ENCODE results near the gene EGLN2.
"Not testable (repeated sequence)": the region's sequence is repeated elsewhere in the genome, so short reads cannot be mapped to it uniquely, and the experiment has no call there.

Gene EGLN2

DNA sequence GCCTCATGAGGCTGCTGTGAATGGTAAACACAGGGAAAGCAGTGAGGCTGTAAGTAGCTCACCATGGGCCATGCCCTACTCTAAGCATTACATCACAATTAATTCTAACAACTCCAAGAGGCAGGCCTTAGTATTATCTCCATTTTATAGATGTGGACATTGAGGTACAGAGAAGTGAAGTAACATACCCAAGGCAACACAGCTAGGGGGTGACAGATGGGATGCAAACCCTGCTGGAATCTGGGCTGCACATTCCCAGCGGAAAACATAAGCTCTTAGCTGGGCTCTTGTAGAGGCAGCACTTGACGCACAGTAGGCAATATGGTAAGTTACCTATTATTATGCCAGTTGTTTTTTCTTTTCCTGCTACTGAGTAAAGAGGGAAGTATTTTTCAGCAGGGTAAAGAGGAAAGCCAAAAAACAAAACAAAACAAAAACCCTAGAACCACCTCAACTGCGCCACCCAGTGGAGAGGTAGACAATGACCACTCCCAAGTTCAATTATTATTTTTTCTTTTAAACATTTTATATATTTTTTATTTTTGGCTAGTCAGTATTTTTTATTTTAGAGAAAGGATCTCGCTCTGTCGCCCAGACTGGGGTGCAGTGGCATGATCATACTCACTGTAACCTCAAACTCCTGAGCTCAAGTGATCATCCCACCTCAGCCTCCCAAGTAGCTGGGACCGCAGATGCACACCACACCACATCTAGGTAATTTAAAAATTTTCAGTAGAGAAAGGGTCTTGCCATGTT is 20.7 kb downstream of the EGLN2 start:
- DNase-seq, result not testable (repeated sequence)

GRCh38 chr19:40822161-40822560 is 23.2 kb downstream of the EGLN2 start:
- DNase-seq, result no peak

- not testable (repeated sequence) for DNase-seq
Measured at GRCh38 chr19:40822704-40823553, 23.9 kb downstream of the EGLN2 start.

- not testable (repeated sequence) for DNase-seq
Measured at GRCh38 chr19:40824916-40825315, 25.9 kb downstream of the EGLN2 start.

DNA sequence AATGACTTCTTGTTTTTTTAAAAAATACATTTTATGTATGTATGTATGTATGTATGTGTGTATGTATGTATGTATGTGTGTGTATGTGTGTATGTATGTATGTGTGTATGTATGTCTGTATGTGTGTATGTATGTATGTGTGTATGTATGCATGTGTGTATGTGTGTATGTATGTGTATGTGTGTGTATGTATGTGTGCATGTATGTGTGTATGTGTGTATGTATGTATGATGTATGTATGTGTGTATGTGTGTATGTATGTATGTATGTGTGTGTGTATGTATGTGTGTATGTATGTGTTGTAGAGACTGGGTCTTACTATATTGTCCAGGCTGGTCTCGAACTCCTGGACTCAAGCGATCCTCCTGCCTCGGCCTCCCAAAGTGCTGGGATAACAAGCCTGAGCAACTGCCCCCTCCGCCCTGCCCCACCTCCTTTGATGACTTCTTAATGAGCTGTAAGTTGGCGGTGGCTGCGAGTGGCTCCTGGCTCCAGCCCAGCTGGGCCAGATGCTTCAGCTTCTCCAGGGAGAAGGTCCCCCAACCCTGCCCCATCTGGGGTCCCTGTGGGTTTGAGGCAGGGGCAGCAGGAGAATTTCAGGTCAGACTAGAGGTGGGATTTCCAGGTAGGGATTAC is 26.6 kb downstream of the EGLN2 start:
- not testable (repeated sequence) for DNase-seq

- not testable (repeated sequence) for DNase-seq
Measured at GRCh38 chr19:40826312-40826698, 27.3 kb downstream of the EGLN2 start.

GRCh38 chr19:40826699-40827385 is 27.9 kb downstream of the EGLN2 start:
- DNase-seq, result not testable (repeated sequence)

- no peak for DNase-seq
Measured at GRCh38 chr19:40827386-40828247, 28.6 kb downstream of the EGLN2 start.

- DNase-seq, result no peak
Measured at GRCh38 chr19:40829205-40829604, 30.2 kb downstream of the EGLN2 start.

GRCh38 chr19:40830741-40831140 is 31.8 kb downstream of the EGLN2 start:
- DNase-seq, result not testable (repeated sequence)

- DNase-seq, result no peak
Measured at GRCh38 chr19:40831502-40832430, 32.8 kb downstream of the EGLN2 start.

GRCh38 chr19:40832431-40832790 is 33.4 kb downstream of the EGLN2 start:
- not testable (repeated sequence) for DNase-seq

DNA sequence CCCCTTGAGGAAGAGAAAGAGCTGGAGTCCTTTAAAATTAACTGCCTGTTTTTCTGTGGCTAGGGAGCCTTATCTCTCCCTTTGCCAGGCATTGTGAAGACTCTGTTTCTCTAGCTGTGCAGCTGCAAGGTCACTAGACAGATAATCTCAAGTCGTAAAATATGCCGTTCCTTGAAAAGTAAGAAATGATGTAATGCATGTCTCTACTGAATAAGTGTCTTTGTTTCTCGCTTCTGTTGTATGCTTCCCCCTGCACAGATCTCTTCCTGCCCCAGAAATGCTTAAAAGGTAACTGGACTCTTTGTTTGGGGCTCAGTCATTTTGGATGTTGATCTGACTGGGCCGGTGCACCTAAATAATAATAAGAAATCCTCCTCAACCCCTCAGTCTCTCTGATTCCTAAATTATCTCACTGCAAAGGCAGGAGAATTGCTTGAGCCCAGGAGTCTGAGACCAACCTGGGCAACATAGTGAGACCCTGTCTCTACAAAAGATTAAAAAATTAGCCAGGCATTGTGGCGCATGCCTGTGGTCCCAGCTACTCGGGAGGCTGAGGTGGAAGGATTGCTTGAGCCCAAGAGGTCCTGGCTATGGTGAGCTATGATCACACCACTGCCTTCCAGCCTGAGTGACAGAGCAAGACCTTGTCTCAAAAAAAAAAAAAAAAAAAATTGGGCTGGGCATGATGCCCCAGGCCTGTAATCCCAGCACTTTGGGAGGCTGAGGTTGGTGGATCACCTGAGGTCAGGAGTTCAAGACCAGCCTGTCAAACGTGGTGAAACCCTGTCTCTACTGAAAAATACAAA is 34.9 kb downstream of the EGLN2 start:
- not testable (repeated sequence) for DNase-seq

- no peak for DNase-seq
Measured at GRCh38 chr19:40836754-40837429, 37.9 kb downstream of the EGLN2 start.

DNA sequence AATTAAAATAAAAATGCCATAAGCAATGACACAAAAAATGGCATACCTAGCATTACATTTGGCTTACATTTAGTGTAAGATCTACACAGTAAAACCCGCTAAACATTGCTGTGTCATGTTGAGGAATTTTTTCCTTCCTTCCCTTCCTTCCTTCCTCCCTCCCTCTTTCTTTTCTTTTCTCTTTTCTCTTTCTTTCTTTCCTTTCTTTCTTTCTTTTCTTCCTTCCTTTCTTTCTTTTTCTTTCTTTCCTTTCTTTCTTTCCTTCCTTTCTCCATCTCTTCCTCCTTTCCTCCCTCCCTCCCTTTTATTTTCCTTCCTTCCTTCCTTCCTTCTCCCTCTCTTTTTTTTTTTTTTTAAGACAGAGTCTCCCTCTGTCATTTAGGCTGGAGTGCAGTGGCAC is 39.5 kb downstream of the EGLN2 start:
- not testable (repeated sequence) for DNase-seq

DNA sequence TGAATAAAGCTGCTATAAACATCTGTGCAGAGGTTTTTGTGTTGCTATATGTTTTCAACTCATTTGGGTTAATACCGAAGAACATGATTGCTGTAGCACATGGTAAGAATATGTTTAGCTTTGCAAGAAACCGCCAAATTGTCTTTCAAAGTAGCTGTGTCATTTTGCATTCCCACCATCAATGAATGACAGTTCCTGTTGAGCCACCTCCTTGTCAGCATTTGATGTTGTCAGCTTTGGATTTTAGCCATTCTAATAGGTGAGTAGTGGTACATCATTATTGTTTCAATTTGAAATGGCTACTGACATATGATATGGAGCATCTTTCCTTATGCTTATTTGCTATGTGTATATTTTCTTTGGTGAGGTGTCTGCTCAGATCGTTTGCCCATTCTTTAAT is 43.0 kb downstream of the EGLN2 start:
- not testable (repeated sequence) for DNase-seq

- DNase-seq, result not testable (repeated sequence)
Measured at GRCh38 chr19:40842997-40843652, 44.1 kb downstream of the EGLN2 start.

GRCh38 chr19:40843653-40844052 is 44.7 kb downstream of the EGLN2 start:
- DNase-seq, result not testable (repeated sequence)

GRCh38 chr19:40846722-40847121 is 47.7 kb downstream of the EGLN2 start:
- DNase-seq, result not testable (repeated sequence)

All from NCI-H1930 (cell line).